Measurements from ENCODE around the gene SECTM1. TPM values are rescaled to one million over a fixed set of nuclear protein-coding genes. Genes with fewer than 3 reads are reported as not detected.
"Not testable (repeated sequence)": the region's sequence is repeated elsewhere in the genome, so short reads cannot be mapped to it uniquely, and the experiment has no call there.

The SECTM1 gene
- total RNA-seq, 1 donor from 2014 or later, result not detected

DNA sequence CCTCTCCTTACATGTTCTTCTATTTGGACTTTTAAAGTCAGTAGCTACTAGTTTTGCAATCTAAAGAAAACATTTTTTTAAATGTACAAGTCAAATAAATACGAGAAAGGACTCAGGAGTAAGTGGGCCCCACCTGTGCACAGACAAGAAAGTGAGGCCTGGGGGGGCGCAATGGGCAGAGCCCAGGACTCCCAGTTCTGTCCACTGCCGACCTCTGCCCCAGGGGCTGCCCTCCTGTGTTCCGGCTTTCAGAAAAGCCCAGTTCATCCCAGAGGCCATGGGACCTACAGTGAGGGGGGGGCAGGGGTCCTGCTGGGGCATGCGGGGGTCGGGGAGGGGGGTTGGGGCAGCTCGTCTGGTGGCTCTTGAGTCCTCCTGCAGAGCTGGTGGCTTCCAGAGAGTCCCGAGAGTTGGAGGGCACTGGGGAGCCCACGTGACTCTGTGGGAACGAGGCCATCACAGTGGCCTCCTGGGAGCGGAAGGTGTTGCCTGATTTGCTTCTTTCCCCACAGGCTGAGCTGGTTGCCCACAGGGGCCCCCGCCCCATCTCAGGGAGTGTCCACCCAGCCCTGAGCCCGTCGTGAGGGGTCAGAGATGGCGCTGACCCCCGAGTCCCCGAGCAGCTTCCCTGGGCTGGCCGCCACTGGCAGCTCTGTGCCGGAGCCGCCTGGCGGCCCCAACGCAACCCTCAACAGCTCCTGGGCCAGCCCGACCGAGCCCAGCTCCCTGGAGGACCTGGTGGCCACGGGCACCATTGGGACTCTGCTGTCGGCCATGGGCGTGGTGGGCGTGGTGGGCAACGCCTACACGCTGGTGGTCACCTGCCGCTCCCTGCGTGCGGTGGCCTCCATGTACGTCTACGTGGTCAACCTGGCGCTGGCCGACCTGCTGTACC, 40.4 kb upstream of the SECTM1 start:
- H3K27ac ChIP-seq, result no peak overlapping the region
- no peaks in the 10 kb centered on the region for H3K36me3 ChIP-seq
- H3K4me2 ChIP-seq, result no peak overlapping the region
- H2AFZ ChIP-seq (replicated peaks), result no peak overlapping the region
- H3F3A ChIP-seq (ENCODE audit: low read depth), result peaks cover 22% of the 10 kb centered on the region
- H3K4me3 ChIP-seq, result no peak overlapping the region
- Mint-ChIP-seq H3K4me1 (peaks cover 33% of the 10 kb centered on the region), H3K4me3 (peak overlapping the region; percentile 76), H3K27me3 (ENCODE audit: insufficient read depth, low read depth) (peaks cover 6% of the 10 kb centered on the region), H3K27ac (no peak overlapping the region), H3K36me3 (no peaks in the 10 kb centered on the region), H3K9me3 (no peaks in the 10 kb centered on the region)
- H3K9ac ChIP-seq, result no peak overlapping the region
- no peaks in the 10 kb centered on the region for H3K9me3 ChIP-seq (ENCODE audit: low read depth)
- no peaks in the 10 kb centered on the region for H3K79me2 ChIP-seq (ENCODE audit: low read depth)
- DNase-seq (ENCODE audit: low spot score), result no peak
- no peaks in the 10 kb centered on the region for H4K20me1 ChIP-seq (ENCODE audit: low read depth)
- peaks cover 47% of the 10 kb centered on the region for H3K27me3 ChIP-seq
- H3K4me1 ChIP-seq, result peaks cover 11% of the 10 kb centered on the region
- TF ChIP-seq, protein P1, sequence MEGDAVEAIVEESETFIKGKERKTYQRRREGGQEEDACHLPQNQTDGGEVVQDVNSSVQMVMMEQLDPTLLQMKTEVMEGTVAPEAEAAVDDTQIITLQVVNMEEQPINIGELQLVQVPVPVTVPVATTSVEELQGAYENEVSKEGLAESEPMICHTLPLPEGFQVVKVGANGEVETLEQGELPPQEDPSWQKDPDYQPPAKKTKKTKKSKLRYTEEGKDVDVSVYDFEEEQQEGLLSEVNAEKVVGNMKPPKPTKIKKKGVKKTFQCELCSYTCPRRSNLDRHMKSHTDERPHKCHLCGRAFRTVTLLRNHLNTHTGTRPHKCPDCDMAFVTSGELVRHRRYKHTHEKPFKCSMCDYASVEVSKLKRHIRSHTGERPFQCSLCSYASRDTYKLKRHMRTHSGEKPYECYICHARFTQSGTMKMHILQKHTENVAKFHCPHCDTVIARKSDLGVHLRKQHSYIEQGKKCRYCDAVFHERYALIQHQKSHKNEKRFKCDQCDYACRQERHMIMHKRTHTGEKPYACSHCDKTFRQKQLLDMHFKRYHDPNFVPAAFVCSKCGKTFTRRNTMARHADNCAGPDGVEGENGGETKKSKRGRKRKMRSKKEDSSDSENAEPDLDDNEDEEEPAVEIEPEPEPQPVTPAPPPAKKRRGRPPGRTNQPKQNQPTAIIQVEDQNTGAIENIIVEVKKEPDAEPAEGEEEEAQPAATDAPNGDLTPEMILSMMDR (IDR thresholded peaks at IDR 0.05), result no peak
- TF ChIP-seq EZH2 (IDR thresholded peaks at IDR 0.05) (no peak), EZH2phosphoT487 (IDR thresholded peaks at IDR 0.05) (no peak)

DNA sequence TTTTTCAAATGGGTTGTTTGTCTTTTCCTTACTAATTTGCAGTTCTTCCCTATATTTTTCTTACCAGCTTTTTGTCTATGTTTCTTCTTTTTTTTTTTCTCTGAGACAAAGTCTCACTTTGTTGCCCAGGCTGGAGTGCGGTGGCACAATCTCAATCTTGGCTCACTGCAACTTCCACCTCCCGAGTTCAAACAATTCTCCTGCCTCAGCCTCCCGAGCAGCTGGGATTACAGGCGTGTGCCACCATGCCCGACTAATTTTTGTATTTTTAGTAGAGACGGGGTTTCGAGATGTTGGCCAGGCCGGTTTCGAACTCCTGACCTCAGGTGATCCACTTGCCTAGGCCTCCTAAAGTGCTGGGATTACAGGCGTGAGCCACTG, 39.5 kb upstream of the SECTM1 start:
- not testable (repeated sequence) for H3K4me2 ChIP-seq; H3K27ac ChIP-seq; H3K79me2 ChIP-seq (ENCODE audit: low read depth); H2AFZ ChIP-seq (replicated peaks); H3K9me3 ChIP-seq (ENCODE audit: low read depth); H3K4me3 ChIP-seq; H3K27me3 Mint-ChIP-seq (ENCODE audit: insufficient read depth, low read depth); DNase-seq (ENCODE audit: low spot score); H3K9ac ChIP-seq; H3K9me3 Mint-ChIP-seq; H3K27ac Mint-ChIP-seq; H3K36me3 ChIP-seq; H3K36me3 Mint-ChIP-seq; H4K20me1 ChIP-seq (ENCODE audit: low read depth)
- peaks cover 47% of the 10 kb centered on the region for H3K27me3 ChIP-seq
- Mint-ChIP-seq H3K4me3 (peak overlapping the region; percentile 76), H3K4me1 (peaks cover 33% of the 10 kb centered on the region)
- H3F3A ChIP-seq (ENCODE audit: low read depth), result peaks cover 22% of the 10 kb centered on the region
- peaks cover 11% of the 10 kb centered on the region for H3K4me1 ChIP-seq

DNA sequence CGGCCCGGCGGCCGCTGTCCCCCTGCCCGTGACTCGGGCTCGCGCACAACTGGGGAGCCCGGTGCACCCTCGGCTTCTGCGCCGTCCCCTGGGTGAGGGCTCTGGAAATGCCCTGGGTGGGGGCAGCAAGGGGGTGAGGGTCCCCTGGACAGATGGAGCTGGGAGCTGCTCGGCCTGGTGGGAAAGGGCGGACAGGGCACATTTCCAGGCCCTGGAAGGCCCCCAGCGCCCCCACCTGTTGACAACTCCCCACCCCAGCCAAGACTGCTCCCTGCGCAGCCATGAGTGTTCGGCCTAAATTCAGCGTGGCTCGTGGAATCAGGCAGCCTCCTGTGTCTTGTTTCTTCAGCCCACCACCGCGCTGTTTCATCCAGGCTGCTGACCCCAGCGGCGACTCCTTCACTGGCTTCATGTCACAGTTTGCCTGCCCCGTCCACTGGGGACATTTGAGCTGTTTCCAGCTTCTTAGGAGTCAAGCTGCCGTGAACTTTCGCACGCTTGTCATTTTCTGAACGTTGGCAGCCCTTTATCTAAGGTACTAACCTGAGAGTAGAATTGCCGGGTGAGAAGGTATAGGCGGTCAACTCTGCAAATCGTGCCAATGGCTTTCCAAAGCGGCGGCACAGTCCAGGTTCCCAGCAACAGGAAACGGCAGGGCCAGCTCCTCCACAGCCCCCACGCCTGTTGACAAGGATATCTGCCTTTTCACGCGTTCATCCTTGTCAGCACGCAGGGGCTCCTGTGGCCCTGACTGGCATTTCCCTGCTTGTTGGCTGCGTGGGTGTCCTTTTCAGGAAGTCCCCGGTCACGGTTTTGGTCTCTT, 38.9 kb upstream of the SECTM1 start:
- Mint-ChIP-seq H3K4me1 (peaks cover 39% of the 10 kb centered on the region), H3K27ac (no peak overlapping the region), H3K4me3 (peak overlapping the region; percentile 79), H3K27me3 (ENCODE audit: insufficient read depth, low read depth) (peaks cover 6% of the 10 kb centered on the region), H3K36me3 (no peaks in the 10 kb centered on the region), H3K9me3 (peaks cover 3% of the 10 kb centered on the region)
- H3K4me1 ChIP-seq, result peaks cover 11% of the 10 kb centered on the region
- H3F3A ChIP-seq (ENCODE audit: low read depth), result peaks cover 22% of the 10 kb centered on the region
- H3K4me3 ChIP-seq, result peak overlapping the region; percentile 48
- peak; percentile 38 for DNase-seq (ENCODE audit: low spot score)
- no peak overlapping the region for H3K27ac ChIP-seq
- H4K20me1 ChIP-seq (ENCODE audit: low read depth), result no peaks in the 10 kb centered on the region
- H2AFZ ChIP-seq (replicated peaks), result peak overlapping the region; percentile 65
- peak; percentile 33 for TF ChIP-seq EZH2 (IDR thresholded peaks at IDR 0.05)
- TF ChIP-seq, protein P1 (IDR thresholded peaks at IDR 0.05), result no peak
- no peak for TF ChIP-seq EZH2phosphoT487 (IDR thresholded peaks at IDR 0.05)
- H3K79me2 ChIP-seq (ENCODE audit: low read depth), result no peaks in the 10 kb centered on the region
- H3K9me3 ChIP-seq (ENCODE audit: low read depth), result no peaks in the 10 kb centered on the region
- H3K36me3 ChIP-seq, result no peaks in the 10 kb centered on the region
- peak overlapping the region; percentile 94 for H3K4me2 ChIP-seq
- H3K27me3 ChIP-seq, result peaks cover 47% of the 10 kb centered on the region
- H3K9ac ChIP-seq, result no peak overlapping the region

Measured in neural progenitor cell (in vitro differentiated cells).